Stimulated activated CD4-positive, alpha-beta T cell treated with anti-CD3 and anti-CD28 coated beads, TNF-alpha, amount 100 ng/mL, for 24 hours (primary cell): ENCODE data around the gene RPP25L.

Experiments used
- DNase-seq, 3 experiments: peaks; one replicate each; pipeline ENCODE4 v3.0.0-alpha.2; 2020; ENCODE audit warnings: low read depth in 3 of 3

Gene RPP25L

GRCh38 chr9:34568774-34569173, 43.1 kb downstream of the RPP25L start:
- no peak for DNase-seq

- DNase-seq: no peak
Measured at GRCh38 chr9:34568133-34568532, 43.8 kb downstream of the RPP25L start.

GRCh38 chr9:34566972-34567371, 44.9 kb downstream of the RPP25L start:
- no peak for DNase-seq

- no peak for DNase-seq
Measured at GRCh38 chr9:34566322-34566721, 45.6 kb downstream of the RPP25L start.

- no peak for DNase-seq
Measured at GRCh38 chr9:34565856-34566255, 46.0 kb downstream of the RPP25L start.

- DNase-seq: no peak
Measured at GRCh38 chr9:34564617-34565016, 47.3 kb downstream of the RPP25L start.

GRCh38 chr9:34563262-34563661, 48.6 kb downstream of the RPP25L start:
- no peak for DNase-seq

- peak in 1 of 3 experiments; percentile 37 for DNase-seq
Measured at GRCh38 chr9:34562135-34562745, 49.7 kb downstream of the RPP25L start.

GRCh38 chr9:34560599-34561214, 51.2 kb downstream of the RPP25L start:
- no peak for DNase-seq
